GM18526 (cell line): ENCODE data around the gene MAP2K2.

Experiments used
- POLR2A ChIP-seq: IDR thresholded peaks from 3 replicates; pipeline ENCODE4 v1.6.1; 2011; ENCODE audit not compliant: insufficient read length; ENCODE audit errors: extremely low read depth

Gene MAP2K2

DNA sequence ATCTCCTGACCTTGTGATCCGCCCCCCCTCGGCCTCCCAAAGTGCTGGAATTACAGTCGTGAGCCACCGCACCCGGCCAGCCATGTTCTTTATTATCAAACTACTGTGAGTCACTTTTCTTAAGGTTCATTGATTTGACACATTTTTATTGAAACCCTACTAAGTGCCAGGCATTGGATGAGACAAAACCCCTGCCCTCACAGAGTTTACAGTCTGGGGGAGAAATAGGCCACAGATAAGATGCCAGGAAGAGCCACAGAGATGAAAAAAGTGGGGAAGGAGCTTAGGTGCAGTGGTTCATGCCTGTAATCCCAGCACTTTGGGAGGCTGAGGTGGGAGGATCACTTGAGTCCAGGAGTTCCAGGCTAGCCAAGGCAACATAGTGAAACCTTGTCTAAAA lies 14.5 kb upstream of the MAP2K2 start:
- no peak for TF ChIP-seq POLR2A

DNA sequence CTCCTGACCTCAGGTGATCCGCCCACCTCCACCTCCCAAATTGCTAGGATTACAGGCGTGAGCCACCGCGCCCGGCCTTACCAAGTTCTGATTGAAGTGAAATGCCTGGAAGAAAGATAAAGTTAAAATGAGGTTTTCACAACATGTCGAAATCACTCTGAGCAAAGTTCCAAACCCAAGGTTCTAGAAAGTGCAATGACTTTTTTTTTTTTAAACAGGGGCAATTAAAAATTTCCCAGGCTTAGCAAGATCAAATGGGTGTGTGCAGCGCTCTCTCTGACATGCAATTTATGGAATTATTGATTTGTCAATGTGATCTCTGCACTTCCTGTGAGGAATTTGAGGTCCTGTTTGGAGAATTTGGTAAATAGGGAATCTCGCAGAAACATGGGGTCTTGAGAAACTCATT lies 12.8 kb upstream of the MAP2K2 start:
- no peak for TF ChIP-seq POLR2A

DNA sequence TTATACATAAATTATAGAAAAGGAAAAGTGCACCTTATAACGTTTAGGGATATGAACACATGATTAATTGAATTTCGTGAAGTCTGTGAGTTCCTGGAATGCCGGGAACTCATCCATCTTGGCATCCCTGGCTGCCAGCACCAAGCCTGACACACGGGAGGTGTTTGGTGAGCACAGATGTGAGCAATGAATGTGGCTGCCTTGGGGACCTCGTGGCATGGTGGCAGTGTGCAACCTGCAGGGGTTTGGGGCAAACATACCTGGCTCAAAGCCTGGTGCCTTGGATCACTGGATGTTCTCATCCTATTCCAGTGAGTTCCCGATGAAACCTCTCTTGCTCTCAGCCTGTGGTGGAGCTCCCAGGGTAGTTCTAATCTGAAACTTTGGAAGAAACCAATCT lies 10.4 kb upstream of the MAP2K2 start:
- no peak for TF ChIP-seq POLR2A

DNA sequence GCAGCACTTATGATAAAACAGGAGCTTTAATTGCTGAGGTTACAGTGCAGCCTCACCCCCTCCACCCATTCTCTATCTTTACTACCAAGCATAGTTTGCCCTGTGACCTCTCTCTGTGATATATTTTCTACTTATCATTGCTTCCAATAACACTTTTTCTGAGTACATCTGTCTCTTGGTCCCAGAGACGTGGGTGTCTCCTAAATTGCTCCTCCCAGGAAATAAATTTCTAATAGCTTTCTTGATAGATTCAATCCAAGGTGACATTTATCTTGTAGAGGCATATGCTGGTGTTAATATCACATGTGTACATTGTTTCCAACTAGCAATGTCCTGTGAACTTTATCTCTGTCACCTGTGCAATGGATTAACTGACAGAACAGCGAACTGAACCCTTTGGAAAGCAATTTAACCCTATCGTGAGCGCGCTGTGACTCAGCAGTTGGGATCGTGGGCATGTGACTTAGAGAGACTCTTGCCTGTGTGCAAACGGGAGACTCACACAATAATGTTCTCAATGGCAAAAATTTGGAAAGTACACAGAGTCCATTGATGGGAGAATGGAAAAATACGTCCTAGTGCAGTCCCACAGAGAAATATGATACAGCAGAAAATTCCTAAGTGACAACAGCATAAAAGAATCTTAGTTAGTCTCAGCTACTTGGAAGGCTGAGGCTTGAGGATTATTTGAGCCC lies 7.0 kb upstream of the MAP2K2 start:
- no peak for TF ChIP-seq POLR2A

DNA sequence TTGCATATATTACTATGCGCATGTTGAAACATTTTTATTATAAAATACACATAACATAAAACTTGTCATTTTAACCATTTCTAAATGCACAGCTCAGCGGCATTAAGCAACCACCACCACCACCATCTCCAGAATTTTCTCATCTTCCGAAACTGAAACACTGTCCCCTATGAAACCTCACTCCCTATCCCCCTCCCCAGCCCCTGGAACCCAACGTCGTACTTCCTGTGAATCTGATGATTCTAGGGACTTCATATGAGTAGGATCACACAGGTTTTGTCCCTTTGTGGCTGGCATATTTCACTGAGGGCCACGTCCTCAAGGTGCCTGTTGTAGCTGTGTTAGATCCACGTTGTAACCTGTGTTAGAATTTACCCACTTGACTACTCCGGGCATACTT lies 716 bp upstream of the MAP2K2 start:
- TF ChIP-seq POLR2A: no peak

DNA sequence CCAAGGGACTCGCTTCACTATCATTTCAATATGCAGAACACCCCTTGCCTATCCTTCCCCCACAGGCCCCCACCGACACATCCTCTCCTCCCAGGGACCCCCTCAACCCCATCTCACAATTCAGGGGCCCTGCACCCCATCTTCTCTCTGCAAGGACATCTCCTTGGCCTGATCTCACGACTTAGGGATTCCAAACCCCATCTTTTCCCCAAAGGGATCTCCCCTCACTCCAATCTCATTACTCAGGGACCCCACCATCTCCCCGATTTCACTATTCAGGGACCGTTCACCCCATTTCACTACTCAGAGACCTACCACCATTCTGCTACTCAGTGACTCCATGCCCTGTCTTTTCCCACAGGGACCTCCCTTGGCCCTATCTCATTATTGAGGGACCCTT lies 1.4 kb downstream of the MAP2K2 start:
- no peak for TF ChIP-seq POLR2A

DNA sequence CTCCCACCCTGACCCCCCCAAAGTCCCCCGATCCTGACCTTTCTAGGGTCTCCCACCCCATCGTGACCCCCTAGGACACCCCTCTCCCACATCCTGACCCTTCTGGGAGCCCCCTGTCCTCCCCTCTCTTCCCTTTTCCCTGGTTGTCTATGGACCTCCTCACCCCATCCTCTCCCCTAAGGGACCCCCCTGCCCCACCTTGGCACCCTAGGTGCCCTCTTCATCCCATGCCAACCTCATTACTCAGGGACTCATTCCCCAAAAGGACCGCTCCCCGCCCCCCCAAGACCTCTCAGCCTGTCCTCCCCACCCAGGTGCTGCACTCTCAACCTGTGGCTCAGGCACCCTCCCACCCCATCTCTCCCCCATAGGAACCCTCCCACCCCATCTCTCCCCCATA lies 2.1 kb downstream of the MAP2K2 start:
- TF ChIP-seq POLR2A: no peak

DNA sequence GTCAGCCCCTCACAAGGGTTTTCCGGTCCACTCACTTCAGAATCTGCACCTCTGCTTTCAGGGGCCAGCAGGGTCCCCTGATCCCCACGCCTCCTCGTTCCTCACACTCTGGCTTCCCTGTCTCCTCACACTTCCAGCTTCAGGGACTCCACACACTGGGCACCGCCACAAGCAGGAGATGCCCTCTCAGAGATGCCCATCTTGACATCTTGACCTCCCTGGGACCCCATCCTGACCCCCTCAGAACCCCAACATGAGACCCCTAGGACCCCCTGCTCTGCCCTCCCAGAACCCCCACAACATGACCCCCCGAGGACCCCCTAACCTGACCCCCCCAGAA lies 2.7 kb downstream of the MAP2K2 start:
- TF ChIP-seq POLR2A: no peak

DNA sequence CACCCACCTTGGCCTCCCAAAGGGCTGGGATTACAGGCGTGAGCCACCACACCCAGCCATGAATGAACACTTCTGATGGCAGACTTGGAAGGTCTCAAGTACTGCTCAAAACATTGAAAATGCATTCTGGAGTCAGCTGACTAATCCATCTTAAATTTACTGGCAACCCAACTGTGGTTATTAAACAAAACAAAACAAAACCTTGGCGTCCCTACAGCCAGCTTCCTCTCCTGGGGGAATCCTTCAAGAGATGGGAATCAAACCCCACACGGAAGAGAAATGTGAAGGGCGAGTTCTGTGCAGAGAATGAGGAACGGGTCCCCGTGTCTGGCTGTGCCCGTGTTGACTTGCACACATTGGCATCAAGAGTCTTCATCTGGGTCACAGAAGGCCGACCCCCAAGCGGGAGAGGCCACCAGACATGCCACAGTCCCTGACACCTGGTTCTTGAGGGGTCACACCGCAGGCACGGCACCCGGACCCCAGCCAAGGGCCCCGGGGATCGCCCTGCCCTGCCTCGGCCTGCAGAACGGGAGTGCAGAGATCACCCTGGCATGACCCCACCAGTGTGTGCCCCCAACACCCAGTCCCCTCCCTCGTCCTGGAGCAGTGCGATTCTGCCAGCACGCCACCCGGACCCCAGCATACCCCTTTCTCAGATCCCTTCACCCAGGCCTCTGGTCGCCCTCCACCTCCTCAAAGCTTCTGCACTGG lies 3.2 kb downstream of the MAP2K2 start:
- TF ChIP-seq POLR2A: no peak

DNA sequence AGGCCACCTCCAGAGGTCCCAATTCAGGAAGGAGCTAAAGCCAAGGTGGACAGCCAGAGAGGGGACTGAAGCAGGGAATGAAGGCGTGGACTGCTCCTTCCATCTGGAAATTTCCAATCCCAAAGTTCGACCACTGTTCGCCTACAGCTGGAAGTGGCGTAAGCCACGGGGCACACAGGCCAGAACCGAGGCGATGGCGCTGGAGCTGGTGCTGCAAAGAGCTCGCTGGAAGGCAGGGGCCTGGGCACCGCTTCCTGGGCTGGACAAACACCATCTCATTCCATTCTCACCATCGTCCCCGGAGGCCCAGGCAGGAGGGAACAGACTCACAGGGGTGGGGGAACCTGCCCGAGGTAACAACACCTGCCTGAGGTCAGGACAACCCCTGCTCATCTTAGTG lies 4.2 kb downstream of the MAP2K2 start:
- no peak for TF ChIP-seq POLR2A

DNA sequence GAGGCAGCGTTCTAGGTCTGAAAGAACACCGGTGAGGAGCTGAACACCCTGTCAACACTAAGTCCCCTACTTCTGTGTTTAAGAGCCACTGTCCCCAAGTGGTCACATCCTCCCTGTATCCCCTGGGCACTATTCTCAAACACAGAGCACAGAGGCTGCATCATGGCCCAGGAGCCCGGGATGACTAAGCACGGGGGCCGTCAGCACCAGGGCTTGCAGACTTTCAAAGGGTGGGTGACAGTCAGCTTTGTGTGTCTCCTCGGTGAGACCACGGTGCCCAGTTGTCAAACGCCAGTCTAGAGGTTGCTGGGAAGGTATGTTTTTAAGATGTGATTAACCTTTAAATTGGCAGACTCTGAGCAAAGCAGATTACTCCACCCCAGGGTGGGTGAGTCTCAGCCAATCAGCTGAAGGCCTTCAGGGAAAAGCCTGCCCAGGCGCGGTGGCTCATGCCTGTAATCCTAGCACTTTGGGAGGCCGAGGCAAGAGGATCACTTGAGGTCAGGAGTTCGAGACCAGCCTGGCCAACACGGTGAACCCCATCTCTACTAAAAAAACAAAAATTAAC lies 8.0 kb downstream of the MAP2K2 start:
- TF ChIP-seq POLR2A: no peak

DNA sequence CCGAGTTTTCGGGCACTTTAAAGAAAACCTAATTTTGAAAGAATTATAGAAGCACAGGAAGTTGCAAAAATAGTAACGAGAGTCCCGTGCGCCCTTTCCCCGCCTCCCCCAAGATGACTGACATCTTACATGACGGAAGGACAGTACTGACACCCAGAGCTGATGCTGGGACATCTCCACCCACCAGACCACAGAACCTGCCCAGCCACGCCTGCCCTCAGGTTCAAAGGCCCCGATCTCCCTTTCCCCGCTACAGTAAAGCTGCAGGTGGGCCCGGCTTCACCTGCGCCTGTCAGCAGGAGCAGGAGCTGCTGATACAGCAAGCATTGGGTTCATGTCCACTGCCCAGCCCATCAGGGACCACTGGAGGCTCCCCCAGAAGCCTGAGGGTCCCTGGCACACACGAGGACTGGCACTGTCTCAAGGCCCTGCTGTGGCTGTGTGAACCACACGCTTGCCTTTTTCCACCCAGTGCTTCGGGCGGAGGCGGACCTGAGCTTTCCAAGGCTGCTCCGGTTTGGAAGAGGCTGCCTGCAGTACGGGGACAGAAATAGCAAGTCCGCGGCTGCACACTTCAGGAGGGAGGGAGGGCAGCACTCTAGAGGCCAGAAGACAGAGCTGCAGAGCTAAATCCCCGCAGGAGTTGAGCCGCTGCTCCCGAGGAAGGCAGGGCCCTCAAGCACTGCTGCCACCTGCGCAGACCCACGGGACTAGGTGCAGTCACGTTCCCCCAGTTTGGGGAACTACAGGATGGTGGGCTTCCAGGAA lies 8.7 kb downstream of the MAP2K2 start:
- peak; percentile 35 for TF ChIP-seq POLR2A

DNA sequence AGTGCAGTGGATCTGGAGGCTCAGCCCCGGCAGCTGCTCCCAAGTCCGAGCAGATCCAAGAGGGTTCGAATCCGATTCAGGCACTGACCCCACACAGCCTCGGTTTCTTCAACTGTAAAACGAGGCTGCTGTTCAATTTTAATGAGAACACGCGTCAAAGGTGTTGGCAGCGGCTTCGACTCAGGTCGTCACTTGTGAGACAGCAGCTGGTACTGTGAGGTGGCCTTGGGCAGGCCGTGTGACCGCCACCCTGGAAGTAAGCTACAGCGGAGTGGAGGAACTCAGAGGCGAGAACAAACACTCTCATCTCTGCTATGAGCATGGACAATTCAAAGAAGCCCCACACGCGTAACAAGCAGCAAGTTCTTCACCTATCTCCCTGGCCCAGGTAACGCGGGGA lies 9.7 kb downstream of the MAP2K2 start:
- no peak for TF ChIP-seq POLR2A

DNA sequence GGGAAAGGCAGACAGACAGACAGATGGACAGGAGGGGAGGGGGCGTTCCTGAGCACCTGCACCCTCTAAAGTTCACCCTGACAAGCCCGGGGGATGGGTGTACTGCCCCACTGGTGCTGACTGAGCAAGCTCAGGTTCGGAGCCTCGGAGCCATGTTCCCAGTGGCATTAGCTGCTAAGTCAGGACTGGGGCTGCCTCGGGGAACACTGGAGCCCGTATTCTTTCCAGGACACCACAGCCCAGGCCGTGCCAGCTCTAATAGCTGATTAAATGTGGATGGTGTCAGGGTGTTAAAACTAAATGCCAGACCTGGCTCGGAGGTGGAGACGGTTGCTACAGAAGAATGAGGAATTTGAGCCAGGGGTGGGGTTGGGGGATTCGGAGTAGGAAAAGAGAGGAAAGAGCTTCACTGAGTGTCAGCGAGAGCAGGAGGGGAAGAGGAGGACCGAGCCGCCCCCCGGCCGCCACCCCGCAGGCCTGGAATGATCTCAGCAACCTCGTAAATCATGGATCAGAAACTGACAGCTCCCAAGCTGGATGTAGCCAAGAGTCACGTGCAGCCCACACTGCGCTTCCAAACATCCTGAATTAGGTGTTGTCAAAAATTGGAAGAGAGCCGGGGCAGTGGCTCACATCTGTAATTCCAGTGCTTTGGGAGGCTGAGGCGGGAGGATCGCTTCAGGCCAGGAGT lies 10.4 kb downstream of the MAP2K2 start:
- no peak for TF ChIP-seq POLR2A

DNA sequence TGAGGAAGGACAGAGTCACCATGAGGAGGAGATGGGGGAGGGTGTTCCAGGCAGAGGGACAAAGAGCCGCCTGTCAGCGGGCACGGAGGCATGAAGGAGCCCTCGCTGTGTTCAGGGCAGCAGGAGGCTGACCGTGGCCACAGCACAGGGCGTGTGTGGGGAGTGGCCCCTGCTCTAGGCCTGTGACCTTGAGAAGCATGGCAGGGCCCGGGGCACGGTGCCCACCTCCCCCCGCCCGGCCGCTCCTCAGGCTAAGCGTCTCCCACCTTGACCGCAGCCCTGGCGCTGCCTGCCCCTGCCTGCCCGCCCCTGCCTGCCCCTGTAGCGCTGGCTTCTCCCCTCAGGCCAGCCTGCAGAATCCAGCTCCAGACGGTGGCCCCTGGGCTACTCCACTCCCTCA lies 11.6 kb downstream of the MAP2K2 start:
- TF ChIP-seq POLR2A: no peak

DNA sequence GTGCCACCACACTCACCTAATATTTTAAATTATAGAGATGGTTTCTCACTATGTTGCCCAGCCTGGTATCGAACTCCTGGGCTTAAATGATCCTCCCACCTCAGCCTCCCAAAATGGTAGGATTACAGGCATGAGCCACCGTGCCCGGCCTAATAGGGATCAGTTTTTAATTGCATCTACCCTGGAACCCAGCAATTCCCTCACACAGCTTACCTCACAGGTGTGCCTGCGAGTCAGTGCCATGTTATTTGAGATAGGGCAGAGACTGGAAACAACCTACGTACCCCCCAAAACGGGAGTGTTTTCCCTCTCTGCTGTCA lies 14.3 kb downstream of the MAP2K2 start:
- no peak for TF ChIP-seq POLR2A
